Parathyroid adenoma (tissue), 2 donors: ENCODE measurements around the gene GIMAP5.
A peak's percentile ranks its signal among the peaks of the same experiment; 100 is the strongest.

ENCODE experiments used
- H2AFZ ChIP-seq: fragments of 300-600 bp; sonication (generic); one replicate; pipeline ENCODE4 v1.7.0; 2017; ENCODE audit warnings: antibody characterized with exemption, mild to moderate bottlenecking
- H3K27ac ChIP-seq: fragments of 300-600 bp; sonication (generic); one replicate; pipeline ENCODE4 v1.7.0; 2017
- H3K27me3 ChIP-seq: fragments of 300-600 bp; sonication (generic); one replicate; pipeline ENCODE4 v1.7.0; 2017; ENCODE audit warnings: low read length; ENCODE audit not compliant: control insufficient read depth, insufficient read depth
- H3K36me3 ChIP-seq: fragments of 300-600 bp; sonication (generic); one replicate; pipeline ENCODE4 v1.7.0; 2017; ENCODE audit warnings: low read length; ENCODE audit not compliant: control insufficient read depth, insufficient read depth
- H3K4me1 ChIP-seq: fragments of 300-600 bp; sonication (generic); one replicate; pipeline ENCODE4 v1.7.0; 2017; ENCODE audit warnings: control low read depth
- H3K4me2 ChIP-seq: fragments of 300-600 bp; sonication (generic); one replicate; pipeline ENCODE4 v1.7.0; 2017; ENCODE audit warnings: low read length
- H3K4me3 ChIP-seq: fragments of 300-600 bp; sonication (generic); one replicate; pipeline ENCODE4 v1.7.0; 2017; ENCODE audit warnings: low read depth, low read length
- H3K79me2 ChIP-seq: fragments of 300-600 bp; sonication (generic); one replicate; pipeline ENCODE4 v1.7.0; 2017; ENCODE audit warnings: control low read depth
- H3K9ac ChIP-seq: fragments of 300-600 bp; sonication (generic); one replicate; pipeline ENCODE4 v1.7.0; 2017; ENCODE audit warnings: mild to moderate bottlenecking
- H3K9me3 ChIP-seq: fragments of 300-600 bp; sonication (generic); one replicate; pipeline ENCODE4 v1.7.0; 2017; ENCODE audit warnings: low read length; ENCODE audit not compliant: control insufficient read depth
- CTCF ChIP-seq: fragments of 300-600 bp; sonication (generic); IDR thresholded peaks from one replicate; pipeline ENCODE4 v1.7.0; 2017; ENCODE audit warnings: antibody characterized with exemption, mild to moderate bottlenecking
- donor health status: primary hyperparathyroidism.

GIMAP5 gene

GRCh38 chr7:150719960-150720891, 17.0 kb upstream of the GIMAP5 start:
- no peak overlapping the region for H3K4me3 ChIP-seq
- H3K9me3 ChIP-seq, result no peaks in the 10 kb centered on the region
- no peak for TF ChIP-seq CTCF
- H3K4me1 ChIP-seq, result no peaks in the 10 kb centered on the region
- H3K79me2 ChIP-seq, result no peaks in the 10 kb centered on the region
- H3K4me2 ChIP-seq, result no peak overlapping the region
- H2AFZ ChIP-seq, result no peak overlapping the region
- no peak overlapping the region for H3K27ac ChIP-seq
- H3K36me3 ChIP-seq, result no peaks in the 10 kb centered on the region
- no peak overlapping the region for H3K9ac ChIP-seq
- H3K27me3 ChIP-seq, result no peaks in the 10 kb centered on the region

GRCh38 chr7:150721970-150722373, 15.2 kb upstream of the GIMAP5 start:
- Histone ChIP-seq H3K27me3 (no peaks in the 10 kb centered on the region), H3K9ac (no peak overlapping the region), H3K27ac (peak overlapping the region; percentile 29), H3K9me3 (no peaks in the 10 kb centered on the region), H3K4me3 (no peak overlapping the region), H3K36me3 (no peaks in the 10 kb centered on the region), H3K4me2 (no peak overlapping the region), H3K79me2 (no peaks in the 10 kb centered on the region), H2AFZ (no peak overlapping the region), H3K4me1 (no peaks in the 10 kb centered on the region)
- TF ChIP-seq CTCF, result no peak

GRCh38 chr7:150722431-150722931, 14.7 kb upstream of the GIMAP5 start:
- Histone ChIP-seq H3K4me1 (no peaks in the 10 kb centered on the region), H2AFZ (no peak overlapping the region), H3K27me3 (no peaks in the 10 kb centered on the region), H3K4me3 (no peak overlapping the region), H3K36me3 (no peaks in the 10 kb centered on the region), H3K4me2 (no peak overlapping the region), H3K79me2 (no peaks in the 10 kb centered on the region), H3K9me3 (no peaks in the 10 kb centered on the region), H3K27ac (peak overlapping the region; percentile 29), H3K9ac (no peak overlapping the region)
- no peak for TF ChIP-seq CTCF

GRCh38 chr7:150723467-150723866, 13.8 kb upstream of the GIMAP5 start:
- no peaks in the 10 kb centered on the region for H3K27me3 ChIP-seq
- H3K27ac ChIP-seq, result no peak overlapping the region
- no peak overlapping the region for H3K4me3 ChIP-seq
- H3K36me3 ChIP-seq, result no peaks in the 10 kb centered on the region
- no peak overlapping the region for H3K9ac ChIP-seq
- no peaks in the 10 kb centered on the region for H3K79me2 ChIP-seq
- no peak overlapping the region for H3K4me2 ChIP-seq
- H2AFZ ChIP-seq, result no peak overlapping the region
- no peaks in the 10 kb centered on the region for H3K4me1 ChIP-seq
- H3K9me3 ChIP-seq, result no peaks in the 10 kb centered on the region
- TF ChIP-seq CTCF, result no peak
